A549 (cell line): ENCODE measurements around the gene ZCCHC24. TPM values are rescaled to one million over a fixed set of nuclear protein-coding genes. Genes with fewer than 3 reads are reported as not detected.

Source experiments
- ATAC-seq, 2 experiments: fragments of 200-7000 bp in 1 of 2; fragments of >200 bp in 1 of 2; cut with Nextera tagmentation in 1 of 2; cut with Tn5 transposase in 1 of 2; 3 replicates each; pipeline versions ENCODE4 v1.8.0 to v1.9.1; 2018 to 2020; ENCODE audit warnings: mild to moderate bottlenecking in 1 of 2, moderate library complexity in 1 of 2
- CTCF ChIA-PET: fragments of 300-600 bp; sonication (Branson Sonifier 250); formaldehyde crosslinking; extraction: SDS; loops from one replicate; lab custom pipeline; 2021; ENCODE audit warnings: antibody characterized with exemption, inconsistent platforms; lab: Yijun Ruan, JAX
- POLR2A ChIA-PET: fragments of 350-600 bp; formaldehyde crosslinking; extraction: SDS; loops from one replicate; lab custom pipeline; 2021; ENCODE audit warnings: antibody characterized with exemption, inconsistent platforms; lab: Yijun Ruan, JAX
- DNase-seq, 2 experiments: peaks; one replicate each; pipeline versions ENCODE4 v3.0.0 to v3.0.0-alpha.2; 2011 to 2016; ENCODE audit warnings: low read depth in 1 of 2, low spot score in 1 of 2
- FAIRE-seq: peaks from 2 replicates; lab custom pipeline; 2011; peaks lifted over from hg19 to GRCh38; lab: Jason Lieb, UNC
- H3K27ac ChIP-seq, 2 experiments: fragments of >200 bp; sonication (Bioruptor Twin); formaldehyde crosslinking; 3 replicates each; pipeline ENCODE4 v1.5.1; 2016 to 2017
- H3K4me1 ChIP-seq: fragments of >200 bp; sonication (Bioruptor Twin); formaldehyde crosslinking; 3 replicates; pipeline ENCODE4 v1.6.1; 2016
- H3K4me2 ChIP-seq: fragments of >200 bp; sonication (Bioruptor Twin); formaldehyde crosslinking; 3 replicates; pipeline ENCODE4 v1.6.1; 2016
- H3K4me3 ChIP-seq: fragments of >200 bp; sonication (Bioruptor Twin); formaldehyde crosslinking; 3 replicates; pipeline ENCODE4 v1.5.1; 2016
- H3K9me3 ChIP-seq: fragments of >200 bp; sonication (Bioruptor Twin); formaldehyde crosslinking; 3 replicates; pipeline ENCODE4 v1.6.1; 2016
- CBX2 ChIP-seq: fragments of 200-600 bp; sonication (generic); IDR thresholded peaks from 2 replicates; pipeline ENCODE4 v1.6.1; 2016; ENCODE audit warnings: low read depth, mild to moderate bottlenecking, borderline replicate concordance
- CBX8 ChIP-seq: fragments of 200-600 bp; sonication (generic); IDR thresholded peaks from 2 replicates; pipeline ENCODE4 v1.6.1; 2016
- CTCF ChIP-seq: fragments of >200 bp; sonication (Bioruptor Twin); formaldehyde crosslinking; IDR thresholded peaks from 3 replicates; pipeline ENCODE4 v1.5.1; 2016
- EHF ChIP-seq: fragments of 250-450 bp; sonication (Bioruptor Pico); IDR thresholded peaks from 2 replicates; pipeline ENCODE4 v1.5.0; 2020; ENCODE audit warnings: mild to moderate bottlenecking
- ELK1 ChIP-seq: fragments of 150-350 bp; IDR thresholded peaks from 2 replicates; pipeline ENCODE4 v1.6.1; 2014; ENCODE audit warnings: low read depth, mild to moderate bottlenecking, low read length
- ESRRA ChIP-seq: fragments of 150-350 bp; IDR thresholded peaks from 2 replicates; pipeline ENCODE4 v1.6.1; 2014; ENCODE audit warnings: mild to moderate bottlenecking, low read length, borderline replicate concordance
- FOSL2 ChIP-seq, 2 experiments: fragments of 450-650 bp in 1 of 2; fragments of >200 bp in 1 of 2; sonication (Bioruptor Twin) in 1 of 2; formaldehyde crosslinking; IDR thresholded peaks; 2 replicates each; pipeline versions ENCODE4 v1.5.0 to v1.6.1; 2016 to 2020; ENCODE audit warnings: mild to moderate bottlenecking in 1 of 2, moderate library complexity in 1 of 2
- HEYL ChIP-seq: fragments of 250-450 bp; sonication (Bioruptor Pico); IDR thresholded peaks from 2 replicates; pipeline ENCODE4 v1.8.0; 2021; ENCODE audit warnings: mild to moderate bottlenecking, moderate library complexity
- HOXB13 ChIP-seq: fragments of 250-450 bp; sonication (Bioruptor Pico); IDR thresholded peaks from 2 replicates; pipeline ENCODE4 v1.5.0; 2020; ENCODE audit warnings: low read depth, mild to moderate bottlenecking, moderate library complexity
- JUN ChIP-seq, 2 experiments: fragments of >200 bp; sonication (Bioruptor Twin); formaldehyde crosslinking; IDR thresholded peaks; 2 replicates in 1 of 2; 3 replicates in 1 of 2; pipeline ENCODE4 v1.6.1; 2016 to 2017
- MAZ ChIP-seq: fragments of 150-350 bp; IDR thresholded peaks from 2 replicates; pipeline ENCODE4 v1.6.1; 2014; ENCODE audit warnings: antibody characterized with exemption, low read depth, low read length, borderline replicate concordance
- NFE2L2 ChIP-seq: fragments of 150-350 bp; conservative IDR thresholded peaks from 2 replicates; pipeline ENCODE4 v1.6.1; 2014; ENCODE audit warnings: low read length
- NPAS2 ChIP-seq: fragments of 250-450 bp; sonication (Bioruptor Pico); IDR thresholded peaks from 2 replicates; pipeline ENCODE4 v1.8.0; 2022; ENCODE audit warnings: mild to moderate bottlenecking, moderate library complexity, borderline replicate concordance
- NR3C1 ChIP-seq: fragments of >200 bp; sonication (Bioruptor Twin); formaldehyde crosslinking; IDR thresholded peaks from 3 replicates; pipeline ENCODE4 v1.6.1; 2017
- POLR2AphosphoS2 ChIP-seq: conservative IDR thresholded peaks from 2 replicates; pipeline ENCODE4 v1.6.1; 2012; ENCODE audit warnings: low read length, improper control_type of control experiment, inconsistent platforms
- RARB ChIP-seq: fragments of 250-450 bp; sonication (Bioruptor Pico); IDR thresholded peaks from 2 replicates; pipeline ENCODE4 v1.8.0; 2021; ENCODE audit warnings: mild to moderate bottlenecking, moderate library complexity
- RCOR1 ChIP-seq: fragments of 150-350 bp; IDR thresholded peaks from 2 replicates; pipeline ENCODE4 v1.6.1; 2014; ENCODE audit warnings: antibody characterized with exemption, low read length, low read depth
- REST ChIP-seq: fragments of 200-600 bp; sonication (generic); IDR thresholded peaks from 2 replicates; pipeline ENCODE4 v1.6.1; 2016; ENCODE audit warnings: antibody characterized with exemption, mild to moderate bottlenecking, moderate library complexity
- RNF2 ChIP-seq: fragments of 200-600 bp; sonication (generic); IDR thresholded peaks from 2 replicates; pipeline ENCODE4 v1.6.1; 2016; ENCODE audit warnings: low read depth, mild to moderate bottlenecking, antibody characterized with exemption, moderate library complexity, borderline replicate concordance
- ZFP36 ChIP-seq: fragments of 450-650 bp; IDR thresholded peaks from 2 replicates; pipeline ENCODE4 v1.6.1; 2014; ENCODE audit warnings: borderline replicate concordance; ENCODE audit not compliant: partially characterized antibody
- ZNF302 ChIP-seq: fragments of 250-450 bp; sonication (Bioruptor Pico); IDR thresholded peaks from 2 replicates; pipeline ENCODE4 v1.9.0; 2021; ENCODE audit warnings: inconsistent platforms, mild to moderate bottlenecking, moderate library complexity
- WGBS: methylation state at CpG from one replicate; pipeline ENCODE4 v1.1.6; 2017; ENCODE audit errors: missing lambda C conversion rate; 5-methylcytosine and 5-hydroxymethylcytosine counted together
- polyA plus RNA-seq, 4 experiments: library from polyadenylated mRNA; depleted of rRNA in 3 of 4; stranded (reverse); fragments of >200 nt; fragmentation: RNase III in 1 of 4; extraction: RNeasy Plus Mini Kit Qiagen cat#74134 plus additional on column Dnase treatment in 1 of 4; gene quantifications; 2 replicates in 3 of 4; 3 replicates in 1 of 4; pipeline ENCODE4 v1.2.3, GENCODE V29; 2011 to 2017
- TF ChIP-seq, protein P1 (sequence below): IDR thresholded peaks from 2 replicates; pipeline ENCODE4 v1.6.1; 2012; ENCODE audit warnings: low read depth, borderline replicate concordance
- TF ChIP-seq, protein P2 (sequence below): fragments of 450-650 bp; IDR thresholded peaks from 2 replicates; pipeline ENCODE4 v1.6.1; 2014; ENCODE audit warnings: antibody characterized with exemption
- TF ChIP-seq, protein P3 (sequence below): fragments of >200 bp; sonication (Bioruptor Twin); formaldehyde crosslinking; IDR thresholded peaks from 2 replicates; pipeline ENCODE4 v1.6.1; 2016
- TF ChIP-seq, protein P4 (sequence below): IDR thresholded peaks from 2 replicates; pipeline ENCODE4 v1.6.1; 2012
- TF ChIP-seq, protein P5 (sequence below): fragments of 250-450 bp; sonication (Bioruptor Pico); IDR thresholded peaks from 2 replicates; pipeline ENCODE4 v1.5.0; 2020; ENCODE audit warnings: low read depth, mild to moderate bottlenecking, moderate library complexity

The ZCCHC24 gene
- polyA plus RNA-seq, 2 of the 4 experiments (the other 2 are of a cell fraction): 2.4 to 4.2 TPM

- FAIRE-seq: no peak
- no peak for TF ChIP-seq ZFP36
- no peak for TF ChIP-seq REST
- TF ChIP-seq NFE2L2: no peak
- TF ChIP-seq, protein P1, sequence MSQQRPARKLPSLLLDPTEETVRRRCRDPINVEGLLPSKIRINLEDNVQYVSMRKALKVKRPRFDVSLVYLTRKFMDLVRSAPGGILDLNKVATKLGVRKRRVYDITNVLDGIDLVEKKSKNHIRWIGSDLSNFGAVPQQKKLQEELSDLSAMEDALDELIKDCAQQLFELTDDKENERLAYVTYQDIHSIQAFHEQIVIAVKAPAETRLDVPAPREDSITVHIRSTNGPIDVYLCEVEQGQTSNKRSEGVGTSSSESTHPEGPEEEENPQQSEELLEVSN: no peak
- no peak for TF ChIP-seq MAZ
- TF ChIP-seq, protein P2, sequence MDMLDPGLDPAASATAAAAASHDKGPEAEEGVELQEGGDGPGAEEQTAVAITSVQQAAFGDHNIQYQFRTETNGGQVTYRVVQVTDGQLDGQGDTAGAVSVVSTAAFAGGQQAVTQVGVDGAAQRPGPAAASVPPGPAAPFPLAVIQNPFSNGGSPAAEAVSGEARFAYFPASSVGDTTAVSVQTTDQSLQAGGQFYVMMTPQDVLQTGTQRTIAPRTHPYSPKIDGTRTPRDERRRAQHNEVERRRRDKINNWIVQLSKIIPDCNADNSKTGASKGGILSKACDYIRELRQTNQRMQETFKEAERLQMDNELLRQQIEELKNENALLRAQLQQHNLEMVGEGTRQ: no peak
- TF ChIP-seq, protein P3, sequence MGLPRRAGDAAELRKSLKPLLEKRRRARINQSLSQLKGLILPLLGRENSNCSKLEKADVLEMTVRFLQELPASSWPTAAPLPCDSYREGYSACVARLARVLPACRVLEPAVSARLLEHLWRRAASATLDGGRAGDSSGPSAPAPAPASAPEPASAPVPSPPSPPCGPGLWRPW: no peak
- TF ChIP-seq CTCF: no peak
- no peak for TF ChIP-seq NR3C1
- no peak for TF ChIP-seq JUN (IDR thresholded peaks at IDR 0.05)
- TF ChIP-seq, protein P4, sequence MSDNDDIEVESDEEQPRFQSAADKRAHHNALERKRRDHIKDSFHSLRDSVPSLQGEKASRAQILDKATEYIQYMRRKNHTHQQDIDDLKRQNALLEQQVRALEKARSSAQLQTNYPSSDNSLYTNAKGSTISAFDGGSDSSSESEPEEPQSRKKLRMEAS: no peak
- TF ChIP-seq, protein P5, sequence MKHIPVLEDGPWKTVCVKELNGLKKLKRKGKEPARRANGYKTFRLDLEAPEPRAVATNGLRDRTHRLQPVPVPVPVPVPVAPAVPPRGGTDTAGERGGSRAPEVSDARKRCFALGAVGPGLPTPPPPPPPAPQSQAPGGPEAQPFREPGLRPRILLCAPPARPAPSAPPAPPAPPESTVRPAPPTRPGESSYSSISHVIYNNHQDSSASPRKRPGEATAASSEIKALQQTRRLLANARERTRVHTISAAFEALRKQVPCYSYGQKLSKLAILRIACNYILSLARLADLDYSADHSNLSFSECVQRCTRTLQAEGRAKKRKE: no peak
- no peak for TF ChIP-seq ESRRA
- no peak for TF ChIP-seq FOSL2 (IDR thresholded peaks at IDR 0.05)
- TF ChIP-seq FOSL2 (CRISPR knock-in tag; IDR thresholded peaks at IDR 0.05): no peak
- no peak for TF ChIP-seq ZNF302 (CRISPR knock-in tag)
- no peak for TF ChIP-seq HEYL (CRISPR knock-in tag)
- no peak for TF ChIP-seq RARB
- TF ChIP-seq, all 56 proteins: peak for 0
- ChIA-PET POLR2A (no interaction called here), CTCF (interaction anchor here (0.9 to 1.2 kb wide), 2 partner anchors 18 to 44 kb away, joined by 3 to 4 read pairs; no protein-coding TSS in a partner anchor)
- Histone ChIP-seq H3K27ac (no peak overlapping the region), H3K4me3 (no peak overlapping the region), H3K9me3 (no peaks in the 10 kb centered on the region), H3K4me1 (no peaks in the 10 kb centered on the region), H3K4me2 (no peak overlapping the region)
- no peak for ATAC-seq
- no peak for DNase-seq
- 79% methylated on average over 13 of the region's 13 CpGs for WGBS
These were observed 26.4 kb downstream of the ZCCHC24 start for GRCh38 chr10:79418886-79419595.

GRCh38 chr10:79418274-79418673, 27.1 kb downstream of the ZCCHC24 start:
- Histone ChIP-seq H3K27ac (no peak overlapping the region), H3K9me3 (no peaks in the 10 kb centered on the region), H3K4me3 (no peak overlapping the region), H3K4me1 (no peaks in the 10 kb centered on the region), H3K4me2 (no peak overlapping the region)
- ATAC-seq (no peak), DNase-seq (no peak), FAIRE-seq (no peak)
- 63% methylated on average over 6 of the region's 6 CpGs for WGBS
- POLR2A ChIA-PET: no interaction called here
- CTCF ChIA-PET: interaction anchor here (1.6 kb wide), 1 partner anchor 16 kb away, joined by 5 read pairs; no protein-coding TSS in a partner anchor
- TF ChIP-seq ZFP36: no peak
- TF ChIP-seq HOXB13 (CRISPR knock-in tag): no peak
- no peak for TF ChIP-seq RCOR1
- no peak for TF ChIP-seq CBX8
- TF ChIP-seq ELK1: no peak
- TF ChIP-seq POLR2AphosphoS2: no peak
- no peak for TF ChIP-seq EHF (CRISPR knock-in tag)
- TF ChIP-seq CBX2: no peak
- no peak for TF ChIP-seq NPAS2 (CRISPR knock-in tag)
- TF ChIP-seq, protein P2: no peak
- TF ChIP-seq RNF2: no peak
- no peak for TF ChIP-seq MAZ
